ENCODE measurements around the gene ACSM2B. TPM values are rescaled to one million over a fixed set of nuclear protein-coding genes. Genes with fewer than 3 reads are reported as not detected.

Gene ACSM2B
- total RNA-seq, 1 experiment from 2014 or later, result not detected

GRCh38 chr16:20515688-20516090, 60.5 kb downstream of the ACSM2B start:
- Histone ChIP-seq H3K9me2 (replicated peaks; ENCODE audit: low read length) (no peaks in the 10 kb centered on the region), H3K4me1 (ENCODE audit: insufficient read depth, low read length) (no peaks in the 10 kb centered on the region), H3K36me3 (ENCODE audit: low read depth, low read length) (no peaks in the 10 kb centered on the region), H3K27me3 (ENCODE audit: low read length) (no peaks in the 10 kb centered on the region), H3K9ac (ENCODE audit: low read length) (no peak overlapping the region), H3K9me3 (ENCODE audit: low read length) (no peaks in the 10 kb centered on the region), H2AFZ (ENCODE audit: low read length) (no peak overlapping the region), H3F3A (ENCODE audit: low read length, unreplicated experiment) (no peaks in the 10 kb centered on the region), H3K4me3 (ENCODE audit: low read length) (no peak overlapping the region), H4K20me1 (ENCODE audit: low read length) (no peaks in the 10 kb centered on the region), H3K4me2 (ENCODE audit: low read length) (no peak overlapping the region), H3K79me2 (ENCODE audit: low read length) (no peaks in the 10 kb centered on the region), H3K27ac (ENCODE audit: low read length) (no peak overlapping the region)
- TF ChIP-seq CTCF (conservative IDR thresholded peaks at IDR 0.05; ENCODE audit: low read depth, low read length) (no peak), EZH2 (IDR thresholded peaks at IDR 0.05; ENCODE audit: low read length, unreplicated experiment) (no peak), EZH2phosphoT487 (IDR thresholded peaks at IDR 0.05; ENCODE audit: borderline replicate concordance, low read length) (no peak)
- ATAC-seq (no peak), DNase-seq (no peak)
- intact Hi-C loops (cut with micrococcal nuclease), result no loop called here
- ChIA-PET POLR2A (ENCODE audit: unreplicated experiment) (no interaction called here), CTCF (no interaction called here)
- no TSS peak for BruUV-seq (replicated peaks)

- no peak for TF ChIP-seq EZH2 (IDR thresholded peaks at IDR 0.05; ENCODE audit: low read length, unreplicated experiment)
- TF ChIP-seq EZH2phosphoT487 (IDR thresholded peaks at IDR 0.05; ENCODE audit: borderline replicate concordance, low read length), result no peak
- no peak for TF ChIP-seq CTCF (conservative IDR thresholded peaks at IDR 0.05; ENCODE audit: low read depth, low read length)
- H3K4me3 ChIP-seq (ENCODE audit: low read length), result no peak overlapping the region
- no peaks in the 10 kb centered on the region for H3K9me3 ChIP-seq (ENCODE audit: low read length)
- H3K27ac ChIP-seq (ENCODE audit: low read length), result no peak overlapping the region
- POLR2A ChIA-PET (ENCODE audit: unreplicated experiment), result no interaction called here
- ATAC-seq (no peak), DNase-seq (no peak)
- H3K9ac ChIP-seq (ENCODE audit: low read length), result no peak overlapping the region
- CTCF ChIA-PET, result no interaction called here
- H3K27me3 ChIP-seq (ENCODE audit: low read length), result no peaks in the 10 kb centered on the region
- H3K4me2 ChIP-seq (ENCODE audit: low read length), result no peak overlapping the region
- intact Hi-C loops (cut with micrococcal nuclease), result no loop called here
- BruUV-seq (replicated peaks), result no TSS peak
- no peaks in the 10 kb centered on the region for H3K9me2 ChIP-seq (replicated peaks; ENCODE audit: low read length)
- H3K36me3 ChIP-seq (ENCODE audit: low read depth, low read length), result no peaks in the 10 kb centered on the region
- no peaks in the 10 kb centered on the region for H3K79me2 ChIP-seq (ENCODE audit: low read length)
- H2AFZ ChIP-seq (ENCODE audit: low read length), result no peak overlapping the region
- no peaks in the 10 kb centered on the region for H3F3A ChIP-seq (ENCODE audit: low read length, unreplicated experiment)
- no peaks in the 10 kb centered on the region for H3K4me1 ChIP-seq (ENCODE audit: insufficient read depth, low read length)
- no peaks in the 10 kb centered on the region for H4K20me1 ChIP-seq (ENCODE audit: low read length)
Measured at GRCh38 chr16:20510323-20510722, 65.8 kb downstream of the ACSM2B start.

- no peak overlapping the region for H3K27ac ChIP-seq (ENCODE audit: low read length)
- H3K79me2 ChIP-seq (ENCODE audit: low read length), result no peaks in the 10 kb centered on the region
- ChIA-PET CTCF (no interaction called here), POLR2A (ENCODE audit: unreplicated experiment) (no interaction called here)
- no peak overlapping the region for H3K9ac ChIP-seq (ENCODE audit: low read length)
- DNase-seq (no peak), ATAC-seq (no peak)
- no peak overlapping the region for H3K4me3 ChIP-seq (ENCODE audit: low read length)
- no peak overlapping the region for H2AFZ ChIP-seq (ENCODE audit: low read length)
- no peak overlapping the region for H3K4me2 ChIP-seq (ENCODE audit: low read length)
- intact Hi-C loops (cut with micrococcal nuclease), result no loop called here
- H3F3A ChIP-seq (ENCODE audit: low read length, unreplicated experiment), result no peaks in the 10 kb centered on the region
- BruUV-seq (replicated peaks), result no TSS peak
- H3K36me3 ChIP-seq (ENCODE audit: low read depth, low read length), result no peaks in the 10 kb centered on the region
- no peaks in the 10 kb centered on the region for H3K4me1 ChIP-seq (ENCODE audit: insufficient read depth, low read length)
- no peaks in the 10 kb centered on the region for H4K20me1 ChIP-seq (ENCODE audit: low read length)
- H3K27me3 ChIP-seq (ENCODE audit: low read length), result no peaks in the 10 kb centered on the region
- H3K9me2 ChIP-seq (replicated peaks; ENCODE audit: low read length), result no peaks in the 10 kb centered on the region
- TF ChIP-seq EZH2 (IDR thresholded peaks at IDR 0.05; ENCODE audit: low read length, unreplicated experiment) (no peak), EZH2phosphoT487 (IDR thresholded peaks at IDR 0.05; ENCODE audit: borderline replicate concordance, low read length) (no peak), CTCF (conservative IDR thresholded peaks at IDR 0.05; ENCODE audit: low read depth, low read length) (no peak)
- no peaks in the 10 kb centered on the region for H3K9me3 ChIP-seq (ENCODE audit: low read length)
Measured at GRCh38 chr16:20507280-20507679, 68.9 kb downstream of the ACSM2B start.

Data from PC-3 (cell line).